Frontal cortex (tissue), 4 donors: ENCODE measurements around the gene XIRP1. TPM values are rescaled to one million over a fixed set of nuclear protein-coding genes. Genes with fewer than 3 reads are reported as not detected.

Experiments
- DNase-seq, 2 donors: peaks; one replicate each; pipeline ENCODE4 v3.0.0; 2012; ENCODE audit warnings: low spot score in 2 of 2
- FAIRE-seq: peaks from 2 replicates; lab custom pipeline; 2012; peaks lifted over from hg19 to GRCh38; lab: Jason Lieb, UNC
- total RNA-seq: library from RNA; depleted of rRNA; stranded (reverse); fragments of >200 nt; gene quantifications from one replicate; pipeline ENCODE4 v1.2.3, GENCODE V29; 2014
- donor health status: control.
- donor health status: control.
- donor health status: control.

XIRP1 gene
- total RNA-seq, 1 donor from 2014 or later: not detected

DNA sequence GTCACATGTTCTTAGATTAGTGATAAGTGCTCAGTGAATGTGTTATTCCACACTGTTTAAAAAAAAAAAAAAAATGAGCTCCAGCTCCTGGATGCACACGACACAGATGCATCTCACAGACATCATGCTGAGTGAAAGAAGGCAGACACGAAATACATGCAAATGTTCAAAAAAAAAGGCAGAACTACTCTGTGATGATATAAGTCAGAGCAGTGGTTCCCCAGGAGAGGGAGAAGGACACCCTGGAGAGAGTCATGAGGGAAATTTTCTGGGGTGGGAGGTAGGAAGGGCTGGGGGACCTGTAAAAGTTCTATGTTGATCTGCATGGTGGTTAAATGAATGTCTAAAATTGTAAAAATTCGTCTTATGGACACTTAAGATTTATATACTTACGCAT lies 43.3 kb downstream of the XIRP1 start:
- no peak for DNase-seq

DNA sequence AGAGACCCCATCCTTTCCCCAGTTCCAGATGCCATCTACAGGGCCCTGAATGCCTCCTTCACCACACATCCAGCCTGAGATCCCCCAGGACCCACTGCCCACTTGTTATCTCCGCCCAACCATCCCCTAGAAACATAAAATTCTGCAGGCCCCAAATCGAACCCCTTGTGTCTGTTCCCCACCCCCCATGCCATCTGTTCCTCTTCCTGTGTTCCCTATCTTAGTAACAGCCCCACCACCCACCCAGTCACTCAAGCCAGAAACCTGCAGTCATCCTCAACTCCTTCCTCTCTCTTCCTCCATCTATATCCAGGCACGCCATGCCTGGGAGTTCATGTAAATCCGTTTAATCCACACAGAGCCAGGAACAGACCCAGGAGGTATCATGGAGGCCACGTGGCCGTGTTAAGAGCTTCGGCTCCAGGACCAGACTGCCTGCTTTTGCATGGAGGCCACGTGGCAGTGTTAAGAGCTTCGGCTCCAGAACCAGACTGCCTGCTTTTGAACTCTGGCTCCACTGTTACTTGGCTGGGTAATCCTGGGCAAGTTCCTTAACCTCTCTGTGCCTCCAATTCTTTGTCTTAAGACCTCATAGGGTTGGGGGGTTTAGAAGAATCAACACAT lies 43.8 kb downstream of the XIRP1 start:
- FAIRE-seq (no peak), DNase-seq (no peak)

More for the DNA sequence above, 43.3 kb downstream of the XIRP1 start:
- FAIRE-seq: no peak

- DNase-seq: no peak
- no peak for FAIRE-seq
These were observed 44.5 kb downstream of the XIRP1 start for GRCh38 chr3:39147711-39148434.

GRCh38 chr3:39146611-39147591 lies 45.5 kb downstream of the XIRP1 start:
- FAIRE-seq (no peak), DNase-seq (no peak)

GRCh38 chr3:39146083-39146501 lies 46.3 kb downstream of the XIRP1 start:
- no peak for FAIRE-seq
- no peak for DNase-seq

DNA sequence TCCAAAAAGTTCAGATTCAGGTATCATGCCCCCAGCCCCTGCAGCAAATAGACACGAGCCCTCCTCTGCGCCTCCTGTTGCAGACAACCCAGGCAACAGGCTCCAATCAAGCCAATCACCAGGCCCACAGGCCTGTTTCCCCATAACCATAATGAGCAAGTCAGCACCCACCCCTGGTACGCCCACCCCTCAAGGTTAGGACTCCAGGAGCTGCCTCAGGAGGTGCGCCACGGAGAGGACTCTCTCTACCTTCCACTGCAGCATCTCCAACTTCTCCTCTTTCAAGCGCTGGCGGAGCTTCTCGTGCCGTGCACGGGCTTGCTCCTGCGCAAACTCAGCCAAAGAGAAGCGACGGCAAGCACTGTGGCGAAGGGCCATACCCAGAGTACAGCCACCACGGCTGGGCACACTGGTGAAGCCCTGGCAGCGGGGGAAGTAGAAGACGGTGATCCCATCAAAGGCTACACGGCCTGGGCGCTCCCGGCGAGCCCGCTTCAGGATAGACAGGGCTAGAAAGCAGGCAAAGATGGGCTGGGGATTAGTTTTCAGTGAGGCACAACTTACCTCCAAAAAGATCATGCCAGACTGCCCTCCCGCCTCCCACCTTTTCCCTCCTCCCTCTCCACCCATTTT lies 47.5 kb downstream of the XIRP1 start:
- DNase-seq (no peak), FAIRE-seq (no peak)

GRCh38 chr3:39144095-39144747 lies 48.2 kb downstream of the XIRP1 start:
- FAIRE-seq (no peak), DNase-seq (no peak)

DNA sequence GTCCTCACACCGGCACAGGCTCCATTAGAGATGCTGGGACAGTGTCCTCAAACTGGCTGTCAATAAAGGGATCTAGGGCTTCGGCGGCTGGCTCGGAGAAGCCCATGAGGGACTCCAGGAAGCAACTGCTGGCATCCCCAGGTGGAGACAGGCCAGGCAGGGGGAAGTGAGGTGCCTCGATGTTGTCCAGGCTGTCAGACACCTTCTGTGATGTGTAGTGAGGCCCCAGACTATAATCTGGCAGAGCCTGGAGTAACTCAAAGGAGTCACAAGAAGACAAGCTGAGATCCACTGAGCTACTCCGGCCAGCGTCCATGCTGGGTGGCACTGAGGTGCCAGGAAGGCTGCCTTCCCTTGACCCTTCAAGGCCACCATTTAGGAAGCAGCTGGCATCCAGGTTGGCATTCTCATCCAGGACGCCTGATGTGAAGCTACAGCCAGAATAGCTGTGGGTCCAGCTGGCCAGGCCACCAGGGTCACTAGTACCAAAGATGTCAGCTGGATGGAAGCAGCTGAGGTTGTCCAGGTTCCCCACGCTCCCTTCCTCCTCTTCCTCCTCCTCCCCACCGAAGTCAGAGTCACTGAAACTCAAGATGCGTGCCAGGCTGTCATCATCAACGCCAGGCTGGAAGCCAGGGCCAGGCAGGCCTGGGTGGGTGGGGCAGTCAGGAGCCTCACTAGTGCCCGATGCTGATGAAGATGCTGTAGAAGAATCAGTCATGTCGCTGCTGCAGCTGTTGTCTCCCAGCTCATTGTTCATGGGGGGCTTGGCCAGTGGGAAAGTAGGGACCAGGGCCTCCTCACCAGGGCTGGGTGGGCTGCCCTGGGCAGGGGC lies 49.1 kb downstream of the XIRP1 start:
- DNase-seq (no peak), FAIRE-seq (no peak)

DNA sequence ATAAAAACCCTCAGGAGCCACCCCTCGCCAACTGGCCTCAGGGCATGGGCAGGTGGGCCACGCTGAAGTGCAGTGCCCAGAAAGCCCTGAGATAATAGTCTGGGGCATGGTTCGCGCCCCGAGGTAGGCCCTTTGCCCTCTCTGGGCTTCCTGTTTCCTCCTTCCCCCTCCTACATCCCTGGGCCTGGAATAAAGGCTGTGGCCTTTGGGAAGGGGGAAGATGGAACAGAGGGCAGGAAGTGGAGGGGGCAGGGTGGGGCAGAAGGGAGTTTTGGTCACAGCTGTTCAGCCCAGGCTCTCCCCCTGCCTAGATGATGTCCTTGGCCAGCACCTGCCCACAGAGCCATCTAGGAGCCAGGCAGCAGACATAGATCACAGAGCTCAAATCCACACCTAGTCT lies 50.3 kb downstream of the XIRP1 start:
- DNase-seq (no peak), FAIRE-seq (no peak)

DNA sequence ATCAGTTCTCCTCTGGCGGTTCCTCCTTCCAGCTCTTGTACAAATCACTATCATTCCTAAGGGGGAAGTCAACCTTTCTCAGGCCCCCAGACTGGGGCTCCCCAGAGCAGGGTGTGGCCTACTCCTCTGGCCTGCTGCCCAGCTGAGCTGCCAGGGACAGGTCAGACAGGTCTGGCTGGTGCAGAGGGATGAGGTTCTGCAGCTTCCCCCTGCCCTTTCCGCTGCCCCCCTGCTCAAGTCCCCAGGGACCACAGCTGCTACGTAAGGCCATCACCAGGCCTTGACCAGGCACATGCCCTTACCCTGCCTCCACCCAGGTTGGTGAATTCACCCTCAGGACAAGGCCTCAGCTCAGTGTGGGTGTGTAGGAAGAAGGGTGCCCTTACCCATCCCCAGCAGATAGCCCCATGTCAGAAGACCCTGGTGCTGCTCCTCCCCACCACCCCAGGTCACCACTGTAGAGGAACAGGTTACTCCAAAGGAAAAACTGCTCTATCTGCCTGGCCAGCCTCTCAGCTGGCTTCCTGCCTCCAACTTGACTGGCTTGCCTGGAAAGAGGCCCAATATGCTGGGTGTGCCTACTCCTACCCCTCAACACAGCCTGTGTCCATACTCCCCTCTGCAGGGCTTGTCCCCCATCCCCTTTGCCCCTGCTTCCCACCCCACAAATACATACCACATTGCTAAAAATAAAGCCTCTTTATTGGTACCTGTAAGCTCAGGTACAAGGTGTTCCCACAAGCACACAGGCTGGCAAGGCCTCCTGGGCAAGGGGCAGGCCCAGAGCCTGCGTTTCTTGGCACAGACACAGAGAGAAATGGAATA lies 51.0 kb downstream of the XIRP1 start:
- no peak for DNase-seq
- FAIRE-seq: no peak

DNA sequence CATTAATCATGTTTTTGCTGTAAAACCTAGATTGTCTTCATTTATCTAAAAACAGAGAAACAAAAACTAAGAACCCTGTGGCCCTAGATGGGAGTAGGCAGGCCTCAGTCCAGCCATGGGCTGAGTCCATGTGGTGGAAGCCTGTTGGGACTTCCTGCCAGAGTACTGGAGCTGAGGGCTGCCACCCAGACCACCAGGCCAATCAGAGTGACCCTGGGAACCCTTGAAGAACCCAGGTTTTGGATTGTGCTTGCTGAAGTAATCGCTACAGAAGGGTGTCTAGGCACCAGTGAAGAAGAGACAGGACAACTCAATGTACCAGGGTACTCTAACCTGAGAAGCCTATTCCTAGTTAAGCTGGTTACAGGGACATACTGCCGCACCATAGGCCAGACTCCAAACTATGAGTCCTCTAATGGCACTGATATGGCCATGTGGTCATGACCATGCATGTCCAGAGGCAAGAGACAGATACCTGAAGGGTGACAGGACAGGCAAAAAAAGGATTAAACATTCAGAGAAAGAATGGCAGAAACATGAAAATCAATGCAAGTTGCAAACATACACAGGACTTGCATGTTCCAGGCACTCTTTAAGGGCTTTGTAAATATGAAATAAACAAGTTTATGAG lies 51.9 kb downstream of the XIRP1 start:
- FAIRE-seq (no peak), DNase-seq (no peak)

DNA sequence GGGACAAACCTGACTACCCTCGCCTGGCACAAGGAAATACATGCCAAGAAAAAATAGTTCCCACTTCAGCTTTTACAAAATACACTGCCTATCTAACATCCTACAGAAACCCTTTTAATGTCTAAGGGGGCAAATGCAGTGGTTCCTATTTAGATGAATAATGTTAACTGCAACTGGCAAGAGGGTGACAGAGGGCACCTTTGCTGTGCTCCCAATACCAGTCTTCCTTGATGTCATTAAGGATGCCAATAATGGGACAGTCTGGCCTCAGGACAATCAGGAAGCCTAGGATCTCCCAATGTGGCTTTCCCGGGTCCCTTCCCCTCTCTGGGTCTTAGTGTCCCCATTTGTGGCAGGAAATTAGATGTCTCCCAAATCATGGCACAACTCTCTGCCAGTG lies 53.0 kb downstream of the XIRP1 start:
- no peak for FAIRE-seq
- DNase-seq: no peak

DNA sequence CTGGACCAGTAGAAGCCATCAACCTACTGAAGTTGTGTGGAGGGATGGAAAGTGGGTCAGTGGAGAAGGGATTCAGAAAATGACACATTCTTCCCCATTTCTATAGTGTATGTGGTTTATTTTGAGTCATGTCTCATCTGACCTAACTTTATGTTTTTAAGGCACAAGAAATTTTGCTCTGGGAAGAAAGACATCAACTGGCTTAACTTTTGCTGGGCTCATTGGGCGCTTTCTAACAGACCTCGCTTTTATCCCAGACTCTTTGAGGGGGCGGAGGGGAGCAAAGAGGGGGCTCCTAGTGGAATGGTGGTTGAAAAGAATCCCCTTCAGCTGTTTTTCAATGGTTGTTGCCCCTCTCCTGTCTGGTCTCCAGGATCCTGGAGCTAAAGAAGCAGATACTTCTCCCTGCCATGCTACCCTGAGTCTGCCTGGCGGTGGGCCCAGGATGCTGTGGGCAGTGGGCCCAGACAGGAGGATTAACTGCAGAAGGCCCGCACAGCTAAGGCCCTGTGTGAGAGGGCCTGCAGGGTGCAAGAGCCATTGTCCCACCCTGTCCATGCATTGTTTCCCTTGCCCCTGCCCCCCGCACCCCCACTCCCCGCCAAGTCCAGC lies 53.5 kb downstream of the XIRP1 start:
- FAIRE-seq (no peak), DNase-seq (peak in 1 of 2 donors; percentile 30)

GRCh38 chr3:39137991-39138803 lies 54.2 kb downstream of the XIRP1 start:
- FAIRE-seq: no peak
- DNase-seq: no peak

DNA sequence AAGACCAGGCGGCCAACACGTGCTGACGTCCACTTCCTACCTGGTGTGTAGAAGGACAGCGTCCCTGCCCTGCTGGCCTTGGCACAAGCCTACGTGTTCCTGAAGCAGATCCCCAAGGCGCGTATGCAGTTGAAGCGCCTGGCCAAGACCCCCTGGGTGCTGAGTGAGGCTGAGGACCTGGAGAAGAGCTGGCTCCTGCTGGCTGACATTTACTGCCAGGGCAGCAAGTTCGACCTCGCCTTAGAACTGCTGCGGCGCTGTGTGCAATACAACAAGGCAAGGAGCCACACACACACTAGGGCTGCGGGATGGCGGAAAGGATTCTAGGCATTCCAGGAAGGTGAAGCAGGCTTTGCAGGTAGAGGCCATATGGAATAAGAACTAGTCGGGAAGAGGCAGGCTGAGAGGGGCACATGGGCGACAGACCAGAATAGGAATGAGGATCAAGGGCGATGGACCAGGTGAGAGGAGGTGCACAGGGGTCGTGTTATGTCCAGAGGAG lies 54.9 kb downstream of the XIRP1 start:
- FAIRE-seq (no peak), DNase-seq (no peak)
